ENCODE data around the gene PAXIP1.
"Not testable (repeated sequence)": the region's sequence is repeated elsewhere in the genome, so short reads cannot be mapped to it uniquely, and the experiment has no call there.

Gene PAXIP1

DNA sequence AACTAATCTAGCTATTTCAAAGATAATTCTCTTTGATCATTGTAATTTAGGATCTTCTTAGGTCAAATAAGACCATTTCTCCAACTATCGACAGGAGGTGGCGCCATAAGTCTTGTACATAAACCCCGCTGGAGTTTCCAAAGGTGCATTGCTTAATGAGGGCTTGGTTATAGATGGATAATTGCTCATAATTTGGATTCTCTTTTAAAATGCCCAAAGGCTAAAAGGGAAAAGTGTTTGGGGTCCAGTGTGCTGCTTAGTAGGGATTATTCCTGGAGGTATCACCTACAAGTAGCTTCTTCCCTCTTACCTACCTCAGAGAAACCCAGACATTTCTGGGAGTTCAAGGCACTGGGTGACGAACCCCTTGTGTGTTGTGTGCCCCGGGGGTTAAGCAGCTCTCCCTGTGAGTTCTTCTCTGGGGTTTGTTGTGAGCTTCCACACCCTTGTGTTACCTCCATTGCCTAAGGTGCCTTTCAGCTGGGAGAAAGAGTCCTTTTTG, 75.2 kb downstream of the PAXIP1 start:
- Histone ChIP-seq H3K9ac (ENCODE audit: low read length) (peak overlapping the region; percentile 34; the same call in 1 of the 2 replicates), H3K9me3 (replicated peaks; ENCODE audit: insufficient read depth, low read length) (no peaks in the 10 kb centered on the region), H3F3A (ENCODE audit: insufficient read depth, low read length) (peaks cover 6% of the 10 kb centered on the region; the same call in 1 of the 2 replicates), H2AFZ (ENCODE audit: low read length) (peak overlapping the region; percentile 87), H3K9me2 (replicated peaks; ENCODE audit: insufficient read depth, low read length) (no peaks in the 10 kb centered on the region), H3K27me3 (replicated peaks; ENCODE audit: insufficient read depth, low read length) (peaks cover 29% of the 10 kb centered on the region), H3K36me3 (replicated peaks; ENCODE audit: insufficient read depth, low read length) (no peaks in the 10 kb centered on the region), H3K4me3 (ENCODE audit: low read length) (peak overlapping the region; percentile 77), H3K4me1 (ENCODE audit: low read length) (no peaks in the 10 kb centered on the region), H3K79me2 (ENCODE audit: low read length) (no peaks in the 10 kb centered on the region), H3K4me2 (ENCODE audit: low read depth, low read length) (peak overlapping the region; percentile 96), H4K20me1 (ENCODE audit: insufficient read depth, low read length) (no peaks in the 10 kb centered on the region), H3K27ac (ENCODE audit: low read length) (no peak overlapping the region; the same call in 1 of the 2 replicates)
- DNase-seq, result peak; percentile 93
- TF ChIP-seq, protein P1, sequence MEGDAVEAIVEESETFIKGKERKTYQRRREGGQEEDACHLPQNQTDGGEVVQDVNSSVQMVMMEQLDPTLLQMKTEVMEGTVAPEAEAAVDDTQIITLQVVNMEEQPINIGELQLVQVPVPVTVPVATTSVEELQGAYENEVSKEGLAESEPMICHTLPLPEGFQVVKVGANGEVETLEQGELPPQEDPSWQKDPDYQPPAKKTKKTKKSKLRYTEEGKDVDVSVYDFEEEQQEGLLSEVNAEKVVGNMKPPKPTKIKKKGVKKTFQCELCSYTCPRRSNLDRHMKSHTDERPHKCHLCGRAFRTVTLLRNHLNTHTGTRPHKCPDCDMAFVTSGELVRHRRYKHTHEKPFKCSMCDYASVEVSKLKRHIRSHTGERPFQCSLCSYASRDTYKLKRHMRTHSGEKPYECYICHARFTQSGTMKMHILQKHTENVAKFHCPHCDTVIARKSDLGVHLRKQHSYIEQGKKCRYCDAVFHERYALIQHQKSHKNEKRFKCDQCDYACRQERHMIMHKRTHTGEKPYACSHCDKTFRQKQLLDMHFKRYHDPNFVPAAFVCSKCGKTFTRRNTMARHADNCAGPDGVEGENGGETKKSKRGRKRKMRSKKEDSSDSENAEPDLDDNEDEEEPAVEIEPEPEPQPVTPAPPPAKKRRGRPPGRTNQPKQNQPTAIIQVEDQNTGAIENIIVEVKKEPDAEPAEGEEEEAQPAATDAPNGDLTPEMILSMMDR (IDR thresholded peaks at IDR 0.05; ENCODE audit: low read length), result peak; percentile 88
- TF ChIP-seq EZH2phosphoT487 (IDR thresholded peaks at IDR 0.05; ENCODE audit: low read length), result no peak

DNA sequence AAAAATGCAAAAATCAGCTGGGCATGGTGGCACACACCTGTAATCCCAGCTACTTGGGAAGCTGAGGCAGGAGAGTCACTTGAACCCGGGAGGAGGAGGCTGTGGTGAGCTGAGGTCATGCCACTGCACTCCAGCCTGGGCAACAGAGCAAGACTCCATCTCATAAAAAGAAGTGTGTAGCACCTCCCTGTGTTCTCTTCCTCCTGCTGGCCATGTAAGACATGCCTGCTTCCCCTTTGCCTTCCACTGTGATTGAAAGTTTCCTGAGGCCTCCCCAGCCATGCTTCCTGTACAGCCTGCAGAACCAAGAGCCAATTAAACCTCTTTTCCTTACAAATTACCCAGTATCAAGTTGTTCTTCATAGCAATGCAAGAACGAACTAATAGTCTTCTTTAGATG, 80.5 kb downstream of the PAXIP1 start:
- H3K4me1 ChIP-seq (ENCODE audit: low read length); H3K79me2 ChIP-seq (ENCODE audit: low read length); H3K4me2 ChIP-seq (ENCODE audit: low read depth, low read length); H3K36me3 ChIP-seq (replicated peaks; ENCODE audit: insufficient read depth, low read length); H3K9ac ChIP-seq (ENCODE audit: low read length); H2AFZ ChIP-seq (ENCODE audit: low read length); H3F3A ChIP-seq (ENCODE audit: insufficient read depth, low read length); DNase-seq; H3K9me3 ChIP-seq (replicated peaks; ENCODE audit: insufficient read depth, low read length); H3K9me2 ChIP-seq (replicated peaks; ENCODE audit: insufficient read depth, low read length); H3K27ac ChIP-seq (ENCODE audit: low read length); H3K4me3 ChIP-seq (ENCODE audit: low read length); H4K20me1 ChIP-seq (ENCODE audit: insufficient read depth, low read length): not testable (repeated sequence)
- H3K27me3 ChIP-seq (replicated peaks; ENCODE audit: insufficient read depth, low read length), result peaks cover 62% of the 10 kb centered on the region

DNA sequence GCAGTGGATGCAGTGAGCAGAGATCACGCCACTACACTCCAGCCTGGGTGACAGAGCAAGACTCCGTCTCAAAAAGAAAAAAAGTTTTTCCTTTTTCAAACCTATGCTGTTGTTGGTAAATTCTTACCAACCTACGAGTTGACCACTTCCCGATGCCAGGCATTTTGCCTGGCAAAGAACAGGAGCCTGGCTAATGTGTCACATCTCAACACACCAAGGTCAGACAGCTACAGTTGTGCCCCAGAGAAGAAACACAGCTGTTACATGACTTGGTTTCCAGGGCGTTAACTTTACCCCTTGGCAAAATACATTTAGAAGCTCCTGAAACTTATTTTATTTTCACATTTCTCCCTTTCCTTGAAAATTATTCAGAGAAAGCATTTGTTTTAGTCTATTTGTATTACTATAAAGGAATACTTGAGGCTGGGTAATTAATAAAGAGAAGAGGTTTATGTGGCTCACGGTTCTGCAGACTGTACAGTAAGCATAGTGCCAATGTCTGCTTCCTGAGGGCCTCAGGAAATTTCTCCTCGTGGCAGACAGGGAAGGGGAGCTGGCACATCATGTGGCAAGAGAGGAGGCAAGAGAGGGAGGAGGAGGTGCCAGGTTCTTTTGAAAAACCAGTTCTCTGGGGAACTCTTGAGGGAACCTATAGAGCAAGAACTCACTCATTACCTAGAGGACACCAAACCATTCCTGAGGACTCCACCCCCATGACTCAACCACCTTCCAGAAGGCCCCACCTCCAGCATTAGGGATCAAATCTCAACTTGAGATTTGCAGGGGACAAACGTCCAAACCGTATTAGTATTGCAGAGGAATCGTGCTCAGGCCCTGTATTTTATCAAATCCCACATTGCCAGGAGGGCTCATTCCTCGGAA, 83.3 kb downstream of the PAXIP1 start:
- no peaks in the 10 kb centered on the region for H3K4me1 ChIP-seq (ENCODE audit: low read length)
- H3K36me3 ChIP-seq (replicated peaks; ENCODE audit: insufficient read depth, low read length), result no peaks in the 10 kb centered on the region
- H3K27me3 ChIP-seq (replicated peaks; ENCODE audit: insufficient read depth, low read length), result peaks cover 48% of the 10 kb centered on the region
- no peak for TF ChIP-seq EZH2 (optimal IDR thresholded peaks at IDR 0.05; ENCODE audit: low read depth, low read length)
- TF ChIP-seq, protein P1 (IDR thresholded peaks at IDR 0.05; ENCODE audit: low read length), result no peak
- no peak for TF ChIP-seq EZH2phosphoT487 (IDR thresholded peaks at IDR 0.05; ENCODE audit: low read length)
- H3K4me2 ChIP-seq (ENCODE audit: low read depth, low read length), result no peak overlapping the region
- no peaks in the 10 kb centered on the region for H3K9me2 ChIP-seq (replicated peaks; ENCODE audit: insufficient read depth, low read length)
- no peak overlapping the region for H3K9ac ChIP-seq (ENCODE audit: low read length)
- H4K20me1 ChIP-seq (ENCODE audit: insufficient read depth, low read length), result no peaks in the 10 kb centered on the region
- no peak overlapping the region for H3K27ac ChIP-seq (ENCODE audit: low read length)
- no peak overlapping the region for H2AFZ ChIP-seq (ENCODE audit: low read length)
- H3K79me2 ChIP-seq (ENCODE audit: low read length), result no peaks in the 10 kb centered on the region
- H3K4me3 ChIP-seq (ENCODE audit: low read length), result no peak overlapping the region
- no peaks in the 10 kb centered on the region for H3F3A ChIP-seq (ENCODE audit: insufficient read depth, low read length)
- no peaks in the 10 kb centered on the region for H3K9me3 ChIP-seq (replicated peaks; ENCODE audit: insufficient read depth, low read length)
- DNase-seq, result no peak

DNA sequence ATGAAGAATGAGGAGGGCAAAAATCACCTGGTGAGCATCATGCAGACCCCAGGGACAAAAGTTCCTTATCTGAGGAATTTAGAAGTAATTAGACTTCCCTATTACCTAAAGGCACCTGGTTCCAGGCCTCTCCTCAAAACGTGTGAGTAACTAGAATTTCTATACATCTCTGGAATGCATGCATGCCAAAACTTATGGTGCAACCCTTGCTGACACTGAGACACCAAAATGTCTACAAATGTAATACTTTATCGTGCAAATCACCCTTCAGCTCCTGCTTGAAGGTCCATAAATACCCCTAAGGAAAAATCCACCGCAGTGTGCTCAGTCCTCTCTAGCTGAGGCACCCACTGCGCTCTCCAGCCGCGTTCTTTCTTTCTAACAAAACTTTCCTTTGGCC, 84.2 kb downstream of the PAXIP1 start:
- Histone ChIP-seq H3K4me1 (ENCODE audit: low read length) (no peaks in the 10 kb centered on the region), H3K9me3 (replicated peaks; ENCODE audit: insufficient read depth, low read length) (no peaks in the 10 kb centered on the region), H3K79me2 (ENCODE audit: low read length) (no peaks in the 10 kb centered on the region), H3K27ac (ENCODE audit: low read length) (no peak overlapping the region), H3K36me3 (replicated peaks; ENCODE audit: insufficient read depth, low read length) (no peaks in the 10 kb centered on the region), H2AFZ (ENCODE audit: low read length) (no peak overlapping the region), H3K27me3 (replicated peaks; ENCODE audit: insufficient read depth, low read length) (peaks cover 44% of the 10 kb centered on the region), H3K9ac (ENCODE audit: low read length) (no peak overlapping the region), H3F3A (ENCODE audit: insufficient read depth, low read length) (no peaks in the 10 kb centered on the region), H3K9me2 (replicated peaks; ENCODE audit: insufficient read depth, low read length) (no peaks in the 10 kb centered on the region), H4K20me1 (ENCODE audit: insufficient read depth, low read length) (no peaks in the 10 kb centered on the region), H3K4me3 (ENCODE audit: low read length) (no peak overlapping the region), H3K4me2 (ENCODE audit: low read depth, low read length) (no peak overlapping the region)
- DNase-seq, result no peak
- TF ChIP-seq, protein P1 (IDR thresholded peaks at IDR 0.05; ENCODE audit: low read length), result no peak
- TF ChIP-seq EZH2phosphoT487 (IDR thresholded peaks at IDR 0.05; ENCODE audit: low read length), result no peak
- no peak for TF ChIP-seq EZH2 (optimal IDR thresholded peaks at IDR 0.05; ENCODE audit: low read depth, low read length)

Data from MM.1S (cell line).